Stimulated activated CD4-positive, alpha-beta T cell treated with anti-CD3 and anti-CD28 coated beads, Interleukin-12 subunit alpha, Interleukin-12 subunit beta, amount 100 ng/mL, for 24 hours (primary cell): Measurements from ENCODE around the gene KRT5.
"Not testable (repeated sequence)": the region's sequence is repeated elsewhere in the genome, so short reads cannot be mapped to it uniquely, and the experiment has no call there.

ENCODE experiments used
- DNase-seq, 2 experiments: peaks; one replicate each; pipeline ENCODE4 v3.0.0-alpha.2; 2020; ENCODE audit warnings: low read depth in 2 of 2

KRT5 gene

DNA sequence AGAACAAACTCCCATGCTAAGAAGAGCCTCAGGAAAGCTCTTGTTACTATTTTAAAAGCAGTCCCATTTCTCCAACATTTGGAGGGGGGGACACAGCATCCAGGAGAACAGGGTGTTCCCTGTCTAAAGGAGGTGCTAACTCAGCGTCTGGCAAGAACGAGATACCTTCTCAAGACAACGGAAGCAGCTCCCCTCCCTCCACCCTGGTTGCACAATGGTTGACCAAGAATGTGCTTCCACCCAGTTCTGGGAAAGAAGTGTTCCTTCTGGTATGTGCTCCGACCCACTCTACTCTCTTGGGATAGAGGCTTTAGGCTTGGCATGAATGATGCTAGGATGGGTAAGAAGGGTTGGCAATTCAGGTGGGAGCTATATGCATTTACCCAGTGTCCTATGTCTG is 25.7 kb downstream of the KRT5 start:
- DNase-seq, result no peak

DNA sequence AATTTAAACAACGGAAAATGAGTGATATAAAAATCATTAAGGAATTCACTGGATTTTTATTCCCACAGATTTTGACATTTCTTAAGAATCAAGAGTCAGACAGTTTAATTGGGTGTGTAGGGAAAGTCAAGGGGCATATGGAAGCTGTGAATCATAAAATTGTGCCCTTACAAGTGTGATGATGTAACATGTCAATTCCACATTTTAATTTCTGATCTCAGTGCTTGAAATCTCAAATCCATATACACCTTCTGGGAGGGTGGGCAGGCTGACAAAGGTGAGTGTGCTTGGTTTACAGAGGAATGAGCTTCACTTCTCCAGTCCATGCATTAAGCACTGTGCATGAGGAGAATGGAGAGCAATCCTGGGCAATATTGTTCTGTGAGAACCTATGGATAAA is 26.1 kb downstream of the KRT5 start:
- DNase-seq, result no peak

DNA sequence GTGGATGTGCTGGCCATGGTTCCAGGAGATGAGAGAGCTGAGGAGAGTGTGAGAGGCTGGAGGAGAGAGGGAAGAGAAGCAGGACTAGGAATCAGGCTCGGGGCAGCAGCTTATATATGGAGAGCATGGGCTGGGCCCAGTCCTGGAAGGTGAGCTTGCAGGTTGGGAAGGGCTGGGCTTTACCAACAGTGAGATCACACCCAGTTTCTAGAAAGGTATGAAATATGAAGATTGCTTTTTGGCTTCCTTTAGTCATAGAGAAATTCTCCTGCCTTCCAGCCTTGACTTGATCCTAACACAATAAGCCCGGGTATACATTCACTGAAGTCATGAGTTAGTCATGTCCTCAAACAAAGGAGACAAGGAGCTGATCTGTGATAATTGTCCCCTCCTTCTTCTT is 27.0 kb downstream of the KRT5 start, which contains the start of gene KRT6A:
KRT6A (minus strand) TSS at position 86 of the 400 bp plus-strand sequence; CDS start at position 17, 69 bp downstream.
- DNase-seq, result no peak

DNA sequence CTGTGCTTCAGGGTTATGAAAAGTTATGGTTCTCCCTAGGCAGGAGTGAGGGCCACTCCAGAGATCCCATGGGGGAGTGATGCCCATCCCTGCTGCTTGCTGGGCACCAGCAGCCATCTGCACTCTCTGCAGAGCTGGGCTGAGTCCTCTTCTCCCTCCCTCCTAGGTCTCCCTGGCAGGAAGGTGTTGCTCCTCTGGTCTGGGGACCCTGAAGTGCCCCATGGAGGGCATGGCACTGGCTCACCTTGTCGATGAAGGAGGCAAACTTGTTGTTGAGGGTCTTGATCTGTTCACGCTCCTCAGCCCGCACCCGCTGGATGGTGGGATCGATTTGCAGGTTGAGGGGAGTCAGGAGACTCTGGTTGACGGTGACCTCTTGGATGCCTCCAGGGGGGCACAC is 27.8 kb downstream of the KRT5 start:
- not testable (repeated sequence) for DNase-seq

DNA sequence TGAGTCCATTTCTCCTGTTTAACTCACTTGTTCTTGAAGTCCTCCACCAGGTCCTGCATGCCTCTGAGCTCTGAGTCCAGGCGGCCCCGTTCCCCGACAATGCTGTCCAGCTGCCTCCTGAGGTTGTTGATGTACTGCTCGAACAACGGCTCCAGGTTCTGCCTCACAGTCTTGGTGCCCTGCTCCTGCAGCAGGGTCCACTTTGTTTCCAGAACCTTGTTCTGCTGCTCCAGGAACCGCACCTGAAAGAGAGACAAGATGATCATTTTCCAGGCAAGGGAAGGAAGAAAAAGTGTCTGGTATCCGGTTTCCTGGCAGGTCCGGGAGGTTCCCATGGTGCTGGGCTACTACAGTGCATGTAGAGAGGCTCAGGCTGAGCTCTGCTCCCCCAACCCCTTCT is 28.7 kb downstream of the KRT5 start:
- not testable (repeated sequence) for DNase-seq

DNA sequence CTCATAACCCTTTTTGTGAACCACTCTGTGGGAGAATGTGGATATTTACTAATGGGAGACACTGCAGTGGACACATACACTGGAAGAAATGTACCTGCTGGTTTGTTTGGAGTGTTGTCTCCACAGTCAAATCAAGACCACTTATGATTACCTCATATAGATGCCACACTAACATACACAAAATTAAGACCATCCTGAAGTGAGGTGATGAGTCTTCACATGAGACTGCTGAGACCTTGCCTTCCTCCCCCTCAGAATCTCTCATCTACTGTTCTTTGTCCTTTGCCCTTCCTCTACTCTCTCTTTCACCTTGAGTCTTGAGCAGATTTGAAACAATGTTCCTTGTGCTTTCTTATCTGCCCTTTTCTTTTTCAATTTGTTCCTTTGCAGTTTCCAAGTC is 31.5 kb downstream of the KRT5 start:
- no peak for DNase-seq

DNA sequence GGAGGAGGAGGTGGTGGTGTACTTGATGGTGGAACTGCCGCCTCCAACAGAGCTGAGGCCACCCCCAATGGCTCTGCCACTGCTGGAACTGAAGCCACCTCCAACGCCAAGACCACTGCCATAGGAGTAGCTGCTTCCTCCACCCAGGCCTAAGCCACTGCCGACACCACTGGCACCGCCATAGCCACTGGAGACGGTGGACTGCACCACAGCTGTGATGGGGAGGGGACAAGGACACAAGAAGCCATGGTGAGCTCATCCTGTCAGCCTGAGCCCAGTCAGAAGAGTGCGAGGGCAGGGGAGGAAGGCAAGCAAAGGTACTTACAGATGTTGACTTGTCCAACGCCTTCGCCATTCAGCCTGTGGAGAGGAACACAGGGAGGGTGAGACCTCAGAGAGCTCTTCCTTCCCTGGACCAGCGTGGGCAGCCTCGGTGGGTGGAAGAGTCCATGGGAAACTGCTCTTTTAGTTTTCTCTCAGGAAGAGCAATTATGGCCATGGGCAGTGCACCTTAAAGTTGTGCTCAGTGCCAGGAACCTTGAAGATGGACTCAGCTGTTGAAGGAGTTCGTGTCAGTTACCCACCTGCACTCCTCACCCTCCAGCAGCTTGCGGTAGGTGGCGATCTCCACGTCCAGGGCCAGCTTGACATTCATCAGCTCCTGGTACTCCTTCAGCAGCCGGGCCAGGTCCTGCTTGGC is 32.3 kb downstream of the KRT5 start:
- not testable (repeated sequence) for DNase-seq

DNA sequence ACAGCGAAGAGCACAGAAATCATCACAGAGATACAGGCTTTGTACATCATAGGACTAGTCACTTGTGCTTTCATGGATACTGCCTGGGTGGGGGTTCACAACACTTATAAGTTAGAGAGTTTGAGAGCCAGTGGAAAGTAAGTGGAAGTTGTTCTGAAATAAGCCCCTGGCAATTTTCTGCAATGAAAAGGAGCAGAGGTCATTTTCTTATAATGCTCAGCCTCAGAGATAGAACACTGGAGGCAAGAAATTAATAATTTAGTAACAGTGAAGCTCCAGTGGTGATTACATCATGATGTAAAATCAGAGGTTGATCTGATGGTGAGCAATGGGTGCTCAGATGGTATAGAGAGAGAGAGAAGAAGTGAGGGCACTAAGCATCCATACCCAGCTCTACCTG is 33.0 kb downstream of the KRT5 start:
- no peak for DNase-seq

DNA sequence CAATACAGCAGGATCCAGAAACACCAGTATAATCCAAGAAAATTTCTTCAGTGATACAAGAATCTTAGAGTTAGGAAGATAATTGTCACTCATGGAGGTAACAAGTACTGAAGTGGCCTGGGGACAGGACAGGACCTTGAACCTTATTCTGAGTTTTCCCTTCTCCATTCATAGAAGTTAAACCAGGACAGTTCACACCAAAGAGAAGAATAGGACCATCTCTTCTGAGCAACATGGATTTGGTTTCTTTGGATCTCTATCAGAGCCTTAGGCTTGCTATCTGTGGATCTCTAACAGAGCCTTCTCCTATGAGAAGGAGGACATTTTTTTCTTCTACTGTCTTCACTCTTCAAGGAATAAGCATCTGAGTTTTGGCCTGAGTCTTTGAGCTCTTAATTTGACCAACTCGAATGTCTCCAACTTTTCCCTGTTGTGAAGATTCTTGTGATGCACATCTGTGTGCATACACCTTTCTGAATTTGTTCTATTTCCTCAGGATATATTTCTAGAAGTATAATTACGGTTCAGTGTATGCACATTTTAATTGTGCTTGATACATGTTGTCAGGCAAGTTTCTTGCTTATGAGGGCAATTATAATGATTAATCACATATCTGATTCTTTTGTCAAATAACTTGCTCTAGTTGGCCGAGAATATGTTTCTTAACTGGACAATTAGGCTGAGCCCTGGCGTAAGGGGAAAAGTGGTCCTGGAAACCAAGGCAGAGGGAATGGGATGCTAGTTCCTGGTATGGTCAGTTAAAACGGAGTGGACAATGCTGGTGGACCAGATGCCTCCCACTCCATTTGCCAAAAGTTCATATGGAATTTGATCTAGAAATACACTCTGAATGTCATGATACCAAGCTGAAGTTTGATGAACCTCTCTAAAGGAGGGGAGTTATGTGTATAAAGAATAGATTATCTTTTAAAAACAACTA is 33.8 kb downstream of the KRT5 start:
- DNase-seq, result no peak

DNA sequence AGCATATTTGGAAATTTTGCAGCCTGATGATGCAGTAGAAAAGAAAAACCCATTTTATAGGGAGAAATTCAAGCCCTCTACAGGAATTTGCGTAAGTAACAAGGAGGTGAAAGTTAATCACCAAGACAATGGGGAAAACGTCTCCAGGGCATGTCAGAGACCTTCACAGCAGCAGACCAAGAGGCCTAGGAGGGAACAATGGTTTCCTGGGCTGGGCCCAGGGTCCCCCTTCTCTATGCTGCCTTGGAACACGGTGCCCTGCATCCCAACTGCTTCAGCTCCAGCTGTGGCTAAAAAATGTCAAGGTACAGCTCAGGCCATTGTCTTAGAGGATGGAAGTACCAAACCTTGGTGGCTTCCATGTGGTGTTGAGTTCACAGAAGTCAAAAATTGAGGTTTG is 40.1 kb downstream of the KRT5 start:
- DNase-seq, result no peak

DNA sequence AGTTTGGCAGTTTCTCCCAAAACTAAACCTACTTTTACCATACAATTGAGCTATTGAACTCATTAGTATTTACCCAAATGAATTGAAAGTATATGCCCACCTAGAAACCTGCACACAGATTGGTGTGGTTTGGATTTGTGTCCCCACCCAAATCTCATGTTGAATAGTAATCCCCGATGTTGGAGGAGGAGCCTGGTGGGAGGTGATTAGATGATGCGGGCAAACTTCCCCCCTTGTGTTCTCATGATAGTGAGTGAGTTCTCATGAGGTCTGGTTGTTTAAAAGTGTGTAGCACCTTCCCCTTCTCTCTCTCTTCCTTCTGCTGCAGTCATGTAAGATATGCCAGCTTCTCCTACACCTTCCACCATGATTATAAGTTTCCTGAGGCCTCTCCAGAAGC is 42.5 kb downstream of the KRT5 start:
- no peak for DNase-seq

DNA sequence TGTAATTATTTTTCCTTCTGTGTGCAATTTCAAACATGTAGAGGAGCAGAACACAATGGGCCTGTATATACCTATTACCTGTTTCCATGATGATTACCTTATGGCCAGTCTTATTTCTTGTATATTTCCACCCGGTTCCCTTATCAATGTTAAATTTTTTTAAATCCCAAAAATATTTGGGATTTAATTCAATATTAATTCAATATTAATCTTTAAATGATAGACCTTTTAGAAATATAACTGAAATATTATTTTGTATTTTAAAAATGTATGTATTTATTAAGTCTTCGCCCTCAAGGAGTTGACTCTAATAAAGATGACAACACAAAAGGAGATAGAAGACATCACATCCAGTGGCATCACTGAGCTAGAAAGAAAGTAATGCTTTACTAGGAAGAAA is 46.0 kb downstream of the KRT5 start:
- no peak for DNase-seq

DNA sequence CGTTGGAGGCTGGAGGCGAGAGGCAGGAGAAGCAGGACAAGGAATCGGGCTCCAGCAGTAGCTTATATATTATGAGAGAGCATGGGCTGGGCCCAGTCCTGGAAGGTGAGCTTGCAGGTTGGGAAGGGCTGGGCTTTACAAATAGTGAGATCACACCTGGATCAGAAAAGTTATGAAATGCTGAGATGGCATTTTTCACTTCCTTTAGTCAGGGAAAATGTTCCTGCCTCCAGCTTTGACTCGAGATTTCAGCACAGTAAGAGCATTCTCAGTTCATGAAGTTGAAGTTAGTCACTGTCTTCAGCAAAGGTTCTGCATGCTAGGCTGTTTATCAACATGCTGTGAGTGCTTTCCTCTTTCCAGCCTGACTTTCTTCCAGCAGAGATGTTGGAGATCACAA is 46.4 kb downstream of the KRT5 start, which contains the start of gene KRT6C:
KRT6C (minus strand) TSS at position 38 of the 400 bp plus-strand sequence. CDS start 68 bp downstream, outside the sequence.
- no peak for DNase-seq

DNA sequence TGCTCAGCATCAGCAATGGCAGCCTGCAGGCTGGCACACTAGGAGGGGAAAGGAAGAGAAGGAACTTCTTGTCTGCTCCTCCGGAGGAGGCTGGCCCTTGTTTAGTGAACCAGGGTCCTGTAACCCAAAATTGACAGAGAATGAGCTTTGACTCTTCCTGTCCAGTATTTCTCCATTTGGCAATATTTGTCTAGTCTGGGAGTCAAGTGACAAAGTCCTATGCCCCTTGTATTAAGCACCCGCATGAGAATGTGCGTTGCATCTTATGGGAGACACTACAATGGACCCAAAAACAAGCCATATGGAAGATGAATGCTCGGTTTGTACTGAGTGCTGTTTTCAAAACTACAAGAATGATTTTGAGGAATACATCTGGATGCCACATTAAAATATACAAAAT is 50.3 kb downstream of the KRT5 start:
- DNase-seq, result no peak

DNA sequence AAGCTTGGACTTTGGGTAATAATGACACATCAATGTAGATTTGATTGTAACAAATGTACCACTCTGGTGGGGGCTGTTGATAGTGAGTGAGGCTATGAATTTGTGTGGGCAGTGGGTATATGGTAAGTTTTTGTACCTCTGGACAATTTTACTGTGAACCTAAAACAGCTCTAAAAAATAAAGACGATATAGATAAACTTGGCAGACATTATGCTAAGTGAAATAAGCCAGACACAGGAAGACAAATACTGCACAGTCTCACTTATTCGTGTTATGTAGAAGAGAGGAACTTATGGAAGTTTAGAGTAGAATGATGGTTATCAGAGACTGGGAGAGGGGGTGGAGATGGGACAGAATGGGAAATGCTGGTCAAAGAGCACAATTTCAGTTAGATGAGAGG is 55.3 kb downstream of the KRT5 start:
- no peak for DNase-seq
